AG04449 (cell line): ENCODE results near the gene BANP.
"Not testable (repeated sequence)": the region's sequence is repeated elsewhere in the genome, so short reads cannot be mapped to it uniquely, and the experiment has no call there.

Source experiments
- CTCF ChIA-PET: fragments of 350-600 bp; formaldehyde crosslinking; extraction: SDS; loops from one replicate; lab custom pipeline; 2021; ENCODE audit warnings: antibody characterized with exemption; lab: Yijun Ruan, JAX
- POLR2A ChIA-PET: fragments of 400-600, 350-600 bp; formaldehyde crosslinking; extraction: SDS; loops from one replicate; lab custom pipeline; 2020; ENCODE audit warnings: antibody characterized with exemption, inconsistent platforms; lab: Yijun Ruan, JAX
- DNase-seq: peaks from one replicate; pipeline ENCODE4 v3.0.0-alpha.2; 2010; ENCODE audit warnings: low read depth, low spot score
- H3K4me3 ChIP-seq: 2 replicates; pipeline ENCODE4 v1.5.1; 2011; ENCODE audit warnings: low read depth, mild to moderate bottlenecking, control low read depth, low read length
- CTCF ChIP-seq: IDR thresholded peaks from one replicate; pipeline ENCODE4 v1.5.1; 2011; ENCODE audit warnings: mild to moderate bottlenecking, moderate library complexity, low read length, control low read depth, inconsistent platforms; ENCODE audit not compliant: insufficient read depth; ENCODE audit errors: missing control alignments

The BANP gene

GRCh38 chr16:88026964-88027938 lies 76.0 kb downstream of the BANP start:
- ChIA-PET CTCF (no interaction called here), POLR2A (no interaction called here)
- H3K4me3 ChIP-seq, result no peak overlapping the region
- no peak for TF ChIP-seq CTCF
- DNase-seq, result no peak

- CTCF ChIA-PET, DNase-seq, H3K4me3 ChIP-seq, POLR2A ChIA-PET: not testable (repeated sequence)
These were observed 77.1 kb downstream of the BANP start for GRCh38 chr16:88028177-88028930.

GRCh38 chr16:88030498-88030897 lies 79.3 kb downstream of the BANP start:
- no peak for TF ChIP-seq CTCF
- ChIA-PET POLR2A (interaction anchor here (0.6 kb wide), 1 partner anchor 35 kb away, joined by 3 read pairs; no protein-coding TSS in a partner anchor), CTCF (interaction anchor here (0.6 kb wide), 1 partner anchor 73 kb away, joined by 3 read pairs; no protein-coding TSS in a partner anchor)
- DNase-seq, result no peak
- H3K4me3 ChIP-seq, result no peak overlapping the region

- POLR2A ChIA-PET, result interaction anchor here (0.6 kb wide), 1 partner anchor 35 kb away, joined by 3 read pairs; no protein-coding TSS in a partner anchor
- CTCF ChIA-PET, result interaction anchor here (0.6 kb wide), 1 partner anchor 73 kb away, joined by 3 read pairs; no protein-coding TSS in a partner anchor
- H3K4me3 ChIP-seq, DNase-seq: not testable (repeated sequence)
These were observed 79.7 kb downstream of the BANP start for GRCh38 chr16:88030961-88031360.

GRCh38 chr16:88033003-88033740 lies 81.9 kb downstream of the BANP start:
- H3K4me3 ChIP-seq, CTCF ChIA-PET, DNase-seq, POLR2A ChIA-PET: not testable (repeated sequence)

- CTCF ChIA-PET, result no interaction called here
- TF ChIP-seq CTCF, result no peak
- DNase-seq, result no peak
- H3K4me3 ChIP-seq, result no peak overlapping the region
- POLR2A ChIA-PET, result no interaction called here
These were observed 83.5 kb downstream of the BANP start for GRCh38 chr16:88034770-88035169.

- POLR2A ChIA-PET, result interaction anchor here (0.6 kb wide), 1 partner anchor 49 kb away, joined by 4 read pairs; no protein-coding TSS in a partner anchor
- no peak for DNase-seq
- no peak for TF ChIP-seq CTCF
- no peak overlapping the region for H3K4me3 ChIP-seq
- CTCF ChIA-PET, result no interaction called here
These were observed 84.1 kb downstream of the BANP start for GRCh38 chr16:88035292-88035691.

GRCh38 chr16:88035884-88036639 lies 84.8 kb downstream of the BANP start:
- DNase-seq, CTCF ChIA-PET: not testable (repeated sequence)
- POLR2A ChIA-PET, result interaction anchor here (0.6 kb wide), 1 partner anchor 49 kb away, joined by 4 read pairs; no protein-coding TSS in a partner anchor

GRCh38 chr16:88036640-88036996 lies 85.4 kb downstream of the BANP start:
- H3K4me3 ChIP-seq, DNase-seq, CTCF ChIA-PET, POLR2A ChIA-PET: not testable (repeated sequence)

More at GRCh38 chr16:88035884-88036639, 84.8 kb downstream of the BANP start:
- H3K4me3 ChIP-seq, result not testable (repeated sequence)

GRCh38 chr16:88037359-88037758 lies 86.1 kb downstream of the BANP start:
- POLR2A ChIA-PET, CTCF ChIA-PET, H3K4me3 ChIP-seq, DNase-seq: not testable (repeated sequence)
